CMK (cell line): Measurements from ENCODE around the gene CNOT6.

Source experiments
- DNase-seq: peaks from one replicate; pipeline ENCODE4 v3.0.0-alpha.2; 2010; ENCODE audit warnings: low read depth

The CNOT6 gene

GRCh38 chr5:180583738-180584137 lies 89.6 kb downstream of the CNOT6 start:
- DNase-seq = no peak

GRCh38 chr5:180586204-180586603 lies 92.0 kb downstream of the CNOT6 start:
- no peak for DNase-seq

DNA sequence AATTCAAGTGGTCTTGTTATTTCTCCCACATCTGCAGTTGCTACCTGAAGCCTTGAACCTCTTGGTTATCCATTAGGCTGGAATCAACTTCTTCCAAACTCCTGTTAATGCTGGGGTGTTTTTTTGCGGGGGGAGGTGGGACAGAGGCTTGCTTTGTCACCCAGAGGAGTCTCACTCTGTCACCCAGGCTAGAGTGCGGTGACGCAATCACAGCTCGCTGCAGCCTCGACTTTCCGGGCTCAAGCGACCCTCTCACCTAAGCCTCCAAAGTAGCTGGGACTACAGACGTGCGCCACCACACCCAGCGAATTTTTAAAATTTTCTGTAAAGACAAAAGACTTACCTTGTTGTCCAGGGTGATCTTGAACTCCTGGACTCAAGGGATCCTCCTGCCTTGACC lies 92.7 kb downstream of the CNOT6 start:
- no peak for DNase-seq

DNA sequence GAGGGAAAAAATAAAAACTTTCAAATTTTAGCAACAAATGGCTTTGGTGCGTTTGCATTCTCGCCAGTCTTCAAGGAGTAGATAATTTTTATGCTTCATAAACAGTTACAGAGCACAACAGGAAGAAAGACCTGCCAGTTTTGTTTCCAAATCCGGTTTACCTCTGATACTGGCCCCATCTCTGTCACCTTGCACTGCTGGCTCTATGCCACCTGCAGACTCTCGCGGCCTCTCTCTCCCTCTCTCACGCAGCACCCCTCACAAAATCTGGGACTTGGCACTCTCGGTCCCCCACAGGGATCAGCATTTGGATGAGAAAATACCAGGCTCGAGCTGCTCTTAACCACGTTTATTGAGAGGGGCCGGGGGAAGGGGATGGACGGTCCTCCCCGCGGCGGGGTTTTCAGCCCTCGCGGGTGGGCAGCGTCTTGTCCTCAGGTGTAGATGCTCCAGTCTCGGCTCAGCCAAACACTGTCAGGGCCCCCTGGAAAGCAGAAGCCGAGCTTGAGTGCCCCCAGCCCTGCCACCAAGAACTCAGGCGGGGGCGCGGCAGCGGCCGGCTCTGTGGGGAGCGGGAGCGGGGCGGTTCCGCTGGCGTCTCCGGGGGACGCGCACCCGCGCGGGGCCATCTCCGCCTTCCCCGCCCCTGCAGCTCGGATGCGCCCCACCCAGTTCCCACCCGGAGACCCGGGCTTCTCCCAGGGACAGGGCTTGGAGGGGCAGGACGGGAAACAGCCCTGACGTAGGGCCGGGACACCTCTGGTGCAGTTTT lies 95.8 kb downstream of the CNOT6 start:
- DNase-seq = no peak

DNA sequence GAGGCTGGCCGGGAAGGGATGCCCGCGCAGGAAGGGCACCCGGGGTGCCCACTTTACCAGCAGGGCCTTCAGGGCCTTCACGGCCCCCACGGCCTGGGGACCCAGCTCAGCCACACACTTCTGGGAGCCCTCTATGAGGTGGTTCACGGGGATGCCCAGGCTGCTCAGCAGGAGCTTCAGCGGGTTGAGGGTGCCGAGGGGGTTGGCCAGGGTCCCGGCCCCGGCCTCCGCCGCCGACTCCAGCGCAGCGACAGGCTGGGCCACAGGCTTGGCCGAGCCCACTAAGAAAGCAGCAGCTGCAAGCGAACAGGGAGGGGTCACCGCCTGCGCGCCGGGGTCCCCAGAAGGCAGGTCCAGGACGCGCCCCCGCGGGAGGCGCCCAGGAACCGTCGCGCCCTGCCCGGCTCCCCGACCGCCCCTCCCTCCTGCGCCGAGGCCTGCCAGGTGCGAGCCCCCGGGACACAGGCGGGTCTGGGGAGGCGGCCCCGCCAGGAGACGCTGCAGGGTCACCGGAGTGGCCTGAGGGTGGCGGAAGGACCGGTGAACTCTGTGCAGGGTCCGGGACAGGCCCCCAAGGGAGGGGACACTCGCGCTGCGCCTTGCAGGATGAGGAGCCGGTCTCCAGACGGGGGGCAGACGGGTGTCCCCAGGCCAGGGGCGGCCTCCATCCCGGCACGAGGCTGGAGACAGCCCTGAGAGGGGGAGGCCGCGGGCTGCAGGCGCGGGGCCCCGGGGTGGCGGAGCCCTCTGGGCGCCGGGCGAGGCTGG lies 96.5 kb downstream of the CNOT6 start:
- no peak for DNase-seq

- DNase-seq = no peak
Observed at GRCh38 chr5:180591311-180591887, 97.2 kb downstream of the CNOT6 start, which contains the start of gene SCGB3A1. Gene SCGB3A1 (minus strand): TSS chr5:180591499. CDS start chr5:180591462, 37 bp downstream.

GRCh38 chr5:180592176-180592575 lies 98.0 kb downstream of the CNOT6 start:
- DNase-seq = no peak

DNA sequence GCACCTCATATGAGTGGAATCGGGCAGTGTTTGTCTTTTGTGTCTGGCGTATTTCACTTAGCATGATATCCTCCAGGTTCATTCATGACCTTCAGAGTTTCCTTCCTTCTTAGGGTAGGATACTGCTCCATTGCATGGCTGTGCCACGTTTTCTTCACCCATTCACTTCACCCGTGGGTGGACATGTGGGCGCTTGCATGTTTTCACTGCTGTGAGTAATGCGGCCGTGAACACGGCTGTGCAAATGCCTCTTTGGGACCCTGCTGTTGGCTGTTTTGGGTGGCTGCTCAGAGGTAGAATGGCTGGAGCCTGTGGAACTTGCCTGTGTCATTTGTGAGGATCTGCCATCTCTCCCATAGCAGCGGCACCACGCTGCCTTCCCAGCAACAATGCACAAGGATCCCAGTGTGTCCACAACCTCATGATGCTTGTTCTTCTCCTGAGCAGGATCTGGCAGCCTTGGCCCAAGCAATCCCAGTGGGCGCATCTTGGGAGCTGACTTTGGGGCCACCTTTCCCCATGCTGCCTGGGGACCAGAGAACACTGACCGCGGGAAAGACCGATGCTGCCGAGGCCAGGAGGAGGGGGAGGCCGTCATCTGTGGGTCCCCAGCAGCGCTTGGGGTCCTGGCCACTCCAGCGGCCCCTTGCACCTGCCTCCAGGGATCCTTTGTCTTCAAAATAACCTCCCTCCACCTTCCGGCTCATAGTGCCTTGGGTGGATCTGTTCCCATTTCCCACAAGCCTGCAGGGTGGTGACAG lies 99.4 kb downstream of the CNOT6 start:
- no peak for DNase-seq

- no peak for DNase-seq
Observed at GRCh38 chr5:180594311-180595045, 100.3 kb downstream of the CNOT6 start.

- no peak for DNase-seq
Observed at GRCh38 chr5:180595046-180595379, 100.8 kb downstream of the CNOT6 start.

DNA sequence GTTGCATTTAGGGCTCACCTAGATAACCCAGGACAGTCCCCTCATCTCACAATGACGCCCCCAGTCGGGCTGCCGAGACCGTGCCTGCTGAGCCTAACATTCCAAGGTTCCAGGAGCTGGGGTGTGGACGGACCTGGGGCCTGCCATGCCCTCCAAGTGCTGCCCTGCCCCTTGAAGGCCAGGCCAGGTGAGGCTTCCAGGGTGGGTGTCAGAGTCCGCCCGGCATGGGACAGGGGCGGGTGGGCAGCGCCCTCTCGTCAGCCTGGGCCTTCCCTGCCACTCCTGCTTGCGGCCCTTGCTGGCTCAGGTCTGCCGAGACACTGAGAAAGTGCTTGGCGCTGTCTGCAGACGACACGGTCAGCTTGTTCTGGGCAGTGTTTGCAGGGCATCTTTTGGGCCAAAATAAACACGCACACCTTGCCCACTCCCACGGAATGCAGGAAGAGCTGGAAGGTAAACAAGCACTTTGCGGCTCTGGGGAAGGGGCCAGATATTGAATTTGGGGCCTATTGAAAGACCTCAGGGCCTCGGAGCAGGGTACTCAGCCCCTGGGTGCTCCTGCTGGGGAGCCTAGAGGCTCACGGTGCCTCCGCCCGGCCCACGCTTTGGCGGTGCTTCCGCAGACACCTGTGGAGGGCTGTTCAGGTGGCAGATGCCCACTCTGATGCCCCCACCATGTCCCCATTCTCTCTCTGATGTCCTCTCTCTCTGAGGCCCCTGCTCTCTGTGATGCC lies 101.4 kb downstream of the CNOT6 start:
- DNase-seq = no peak

GRCh38 chr5:180596115-180596667 lies 102.0 kb downstream of the CNOT6 start:
- DNase-seq = no peak

- DNase-seq = no peak
Observed at GRCh38 chr5:180596668-180597231, 102.6 kb downstream of the CNOT6 start.

GRCh38 chr5:180598316-180598701 lies 104.1 kb downstream of the CNOT6 start:
- no peak for DNase-seq

GRCh38 chr5:180598797-180599589 lies 104.8 kb downstream of the CNOT6 start:
- DNase-seq = no peak

GRCh38 chr5:180599590-180599914 lies 105.4 kb downstream of the CNOT6 start:
- no peak for DNase-seq

GRCh38 chr5:180599981-180600553 lies 105.9 kb downstream of the CNOT6 start:
- DNase-seq = no peak

DNA sequence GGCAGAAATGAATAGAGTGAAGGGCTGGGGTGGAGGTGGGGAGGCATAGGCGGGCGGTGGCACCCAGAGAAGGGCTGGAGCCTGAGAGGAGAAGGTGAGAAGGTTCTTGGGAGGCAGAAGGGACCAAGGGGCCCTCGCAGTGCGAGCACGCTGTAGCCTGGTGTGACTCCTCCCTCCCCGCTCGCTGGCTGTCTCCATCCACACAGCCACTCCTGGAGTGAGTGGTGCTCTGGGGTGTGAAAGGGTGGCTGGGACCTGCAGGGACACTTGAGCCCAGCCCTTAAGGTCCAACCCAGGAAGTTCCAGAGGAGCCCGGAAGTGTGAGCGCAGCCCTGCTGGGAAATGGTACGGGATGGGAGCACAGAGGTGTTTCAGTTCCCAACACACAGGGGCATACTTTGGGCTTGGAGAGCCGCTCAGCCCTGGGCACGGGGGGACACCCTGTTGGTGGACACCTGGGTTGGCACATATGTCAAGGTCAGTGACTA lies 106.4 kb downstream of the CNOT6 start:
- no peak for DNase-seq
